H7 (cell line): ENCODE results near the gene ELF1. TPM values are rescaled to one million over a fixed set of nuclear protein-coding genes. Genes with fewer than 3 reads are reported as not detected.
"Not testable (repeated sequence)": the region's sequence is repeated elsewhere in the genome, so short reads cannot be mapped to it uniquely, and the experiment has no call there.

Experiments used
- DNase-seq: peaks from one replicate; pipeline ENCODE4 v3.0.0; 2012
- H3K27me3 ChIP-seq: 2 replicates; pipeline ENCODE4 v1.6.0; 2011; ENCODE audit warnings: mild to moderate bottlenecking, low read length; ENCODE audit not compliant: control insufficient read depth, insufficient read depth
- H3K36me3 ChIP-seq: replicated peaks from 2 replicates; pipeline ENCODE4 v1.5.1; 2011; ENCODE audit warnings: low read length; ENCODE audit not compliant: control insufficient read depth, insufficient read depth
- H3K4me3 ChIP-seq: 2 replicates; pipeline ENCODE4 v1.5.1; 2011; ENCODE audit warnings: low read depth, mild to moderate bottlenecking, control low read depth, low read length, moderate library complexity; ENCODE audit not compliant: insufficient read depth
- total RNA-seq: library from RNA; depleted of rRNA; stranded (reverse); fragments of >200 nt; shearing (Covaris generic); gene quantifications from 2 replicates; pipeline ENCODE4 v1.2.3, GENCODE V29; 2014

Gene ELF1
- total RNA-seq, 1 experiment from 2014 or later: 18.6 TPM

DNA sequence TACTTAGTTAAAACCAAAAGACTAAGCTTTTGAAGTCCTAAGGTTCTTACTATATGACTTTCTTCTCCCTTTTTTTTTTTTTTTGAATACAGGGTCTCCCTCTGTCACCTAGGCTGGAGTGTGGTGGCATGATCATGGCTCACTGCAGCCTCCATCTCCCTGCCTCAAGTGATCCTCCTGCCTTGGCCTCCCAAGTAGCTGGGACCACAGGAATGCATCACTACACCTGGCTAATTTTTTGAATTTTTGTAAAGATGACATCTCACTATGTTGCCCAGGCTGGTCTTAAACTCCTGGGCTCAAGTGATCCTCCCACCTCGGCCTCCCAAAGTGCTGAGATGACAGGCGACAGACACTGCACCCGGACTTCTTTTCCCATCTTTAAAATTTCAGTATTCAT, 89.2 kb downstream of the ELF1 start:
- H3K27me3 ChIP-seq, H3K36me3 ChIP-seq: not testable (repeated sequence)

GRCh38 chr13:40928980-40929379, 90.1 kb downstream of the ELF1 start:
- Histone ChIP-seq H3K36me3 (no peaks in the 10 kb centered on the region; the same call in 1 of the 2 replicates), H3K27me3 (no peaks in the 10 kb centered on the region), H3K4me3 (no peak overlapping the region)
- DNase-seq: no peak

More for the DNA sequence above, 89.2 kb downstream of the ELF1 start:
- DNase-seq, H3K4me3 ChIP-seq: not testable (repeated sequence)

GRCh38 chr13:40927929-40928328, 91.2 kb downstream of the ELF1 start:
- DNase-seq: no peak
- Histone ChIP-seq H3K27me3 (no peaks in the 10 kb centered on the region), H3K36me3 (no peaks in the 10 kb centered on the region), H3K4me3 (no peak overlapping the region)

DNA sequence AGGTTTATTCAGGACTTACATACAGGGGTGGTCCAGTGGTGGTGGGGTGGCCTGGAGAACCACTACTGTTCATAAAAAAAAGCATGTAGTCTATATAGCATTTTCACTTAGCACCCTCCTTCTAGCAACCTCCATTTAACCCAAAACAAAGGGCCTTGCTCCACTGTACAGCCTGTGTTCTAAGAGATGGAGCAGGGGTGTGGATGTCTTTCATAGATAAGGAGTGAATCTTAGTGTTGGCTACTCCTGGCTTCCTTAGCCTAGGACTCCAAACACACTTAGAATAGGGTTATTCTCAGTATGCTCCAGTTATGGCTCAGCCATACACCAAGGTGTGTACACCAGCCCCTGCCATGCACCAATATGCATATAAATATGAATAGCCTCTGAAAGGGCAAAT, 95.2 kb downstream of the ELF1 start:
- no peaks in the 10 kb centered on the region for H3K36me3 ChIP-seq
- DNase-seq: no peak
- no peaks in the 10 kb centered on the region for H3K27me3 ChIP-seq
- no peak overlapping the region for H3K4me3 ChIP-seq

DNA sequence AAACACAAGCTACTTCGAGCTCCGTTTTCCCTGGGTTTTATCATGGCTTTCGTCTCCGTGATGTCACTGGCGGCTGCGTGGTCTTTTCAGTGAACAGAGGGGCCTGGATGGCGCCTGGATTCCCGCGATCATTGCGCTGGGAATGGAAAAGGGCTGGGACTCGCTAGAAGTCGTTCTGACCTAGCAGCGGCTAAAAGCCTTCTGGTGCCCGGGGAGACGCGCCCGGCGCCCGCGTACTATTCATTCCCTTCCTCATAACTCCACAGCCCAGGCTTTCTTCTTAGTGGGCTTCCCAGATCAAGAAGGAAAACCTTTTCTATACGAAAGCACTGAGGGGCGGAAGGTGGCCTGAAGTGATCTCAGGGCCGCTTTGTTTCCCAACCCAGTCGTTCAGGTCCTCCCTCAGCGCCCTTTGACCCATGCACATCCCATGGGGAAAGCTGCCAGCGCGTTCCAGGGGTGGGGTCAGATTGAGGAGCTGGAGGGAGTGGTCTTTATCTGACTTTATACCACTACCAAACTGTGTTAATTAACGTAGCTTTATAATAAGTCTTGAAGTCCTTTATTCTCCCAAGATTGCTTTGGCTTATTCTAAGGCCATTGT, 96.6 kb downstream of the ELF1 start:
- peak; percentile 32 for DNase-seq
- H3K4me3 ChIP-seq: no peak overlapping the region
- H3K36me3 ChIP-seq: no peaks in the 10 kb centered on the region
- no peaks in the 10 kb centered on the region for H3K27me3 ChIP-seq

- H3K27me3 ChIP-seq: no peaks in the 10 kb centered on the region
- peak overlapping the region; percentile 56 for H3K4me3 ChIP-seq
- H3K36me3 ChIP-seq: no peaks in the 10 kb centered on the region
- no peak for DNase-seq
Measured at GRCh38 chr13:40920826-40921225, 98.3 kb downstream of the ELF1 start.

DNA sequence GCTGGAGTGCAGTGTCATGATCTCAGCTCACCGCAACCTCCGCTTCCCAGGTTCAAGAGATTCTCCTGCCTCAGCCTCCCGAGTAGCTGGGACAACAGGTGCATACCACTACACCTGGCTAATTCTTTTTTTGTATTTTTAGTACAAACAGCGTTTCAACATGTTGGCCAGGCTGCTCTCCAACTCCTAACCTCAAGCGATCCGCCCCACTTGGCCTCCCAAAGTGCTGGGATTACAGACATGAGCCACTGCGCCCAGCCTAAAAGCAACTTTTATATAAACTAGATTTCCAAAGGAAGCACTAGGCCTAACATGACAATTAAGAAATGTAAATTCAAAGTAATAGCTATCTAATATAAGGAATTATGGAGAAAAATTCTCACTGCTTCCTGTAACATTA, 99.2 kb downstream of the ELF1 start:
- not testable (repeated sequence) for DNase-seq, H3K27me3 ChIP-seq, H3K4me3 ChIP-seq, H3K36me3 ChIP-seq

DNA sequence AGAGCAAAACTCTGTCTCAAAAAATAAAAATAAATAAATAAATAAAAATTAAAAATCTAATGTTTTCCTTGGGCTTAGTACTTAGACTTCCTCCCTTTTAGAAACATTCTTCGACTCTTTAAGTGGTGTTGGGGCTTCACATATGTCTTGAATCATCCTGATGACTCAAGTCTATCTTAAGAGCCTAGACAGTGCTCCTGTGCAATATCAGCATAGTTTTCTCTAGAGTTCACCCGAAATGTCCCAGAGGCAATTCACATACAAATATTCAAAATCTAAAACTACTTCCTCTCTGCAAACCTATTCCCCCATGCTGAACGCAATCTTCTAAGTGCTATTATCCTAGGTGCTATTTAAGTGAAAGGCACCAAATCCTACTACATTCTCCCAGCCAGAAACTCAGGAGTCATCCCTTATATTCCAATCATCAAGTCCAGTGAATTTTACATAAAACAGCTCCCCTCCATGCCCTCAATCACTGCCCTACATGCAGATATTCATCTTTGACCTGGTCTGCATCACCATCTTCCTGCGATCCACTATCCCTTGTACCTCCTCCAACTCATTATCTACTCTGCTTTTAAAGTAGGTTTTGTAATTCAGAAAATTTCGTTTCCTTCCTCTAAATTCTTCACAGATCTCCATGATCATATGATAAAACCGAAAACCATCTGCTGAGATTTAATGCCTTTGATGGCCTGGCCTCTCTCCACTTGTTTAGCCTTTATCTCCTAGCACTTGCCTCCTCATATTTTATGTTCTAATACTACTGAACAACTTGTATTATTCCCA, 102.7 kb downstream of the ELF1 start:
- no peak overlapping the region for H3K4me3 ChIP-seq
- H3K27me3 ChIP-seq: no peaks in the 10 kb centered on the region
- H3K36me3 ChIP-seq: no peaks in the 10 kb centered on the region
- DNase-seq: no peak

- H3K27me3 ChIP-seq, H3K4me3 ChIP-seq, H3K36me3 ChIP-seq, DNase-seq: not testable (repeated sequence)
Measured at GRCh38 chr13:40914863-40915262, 104.3 kb downstream of the ELF1 start.

- no peak for DNase-seq
- Histone ChIP-seq H3K36me3 (no peaks in the 10 kb centered on the region), H3K27me3 (no peaks in the 10 kb centered on the region), H3K4me3 (no peak overlapping the region)
Measured at GRCh38 chr13:40911341-40911740, 107.8 kb downstream of the ELF1 start.

DNA sequence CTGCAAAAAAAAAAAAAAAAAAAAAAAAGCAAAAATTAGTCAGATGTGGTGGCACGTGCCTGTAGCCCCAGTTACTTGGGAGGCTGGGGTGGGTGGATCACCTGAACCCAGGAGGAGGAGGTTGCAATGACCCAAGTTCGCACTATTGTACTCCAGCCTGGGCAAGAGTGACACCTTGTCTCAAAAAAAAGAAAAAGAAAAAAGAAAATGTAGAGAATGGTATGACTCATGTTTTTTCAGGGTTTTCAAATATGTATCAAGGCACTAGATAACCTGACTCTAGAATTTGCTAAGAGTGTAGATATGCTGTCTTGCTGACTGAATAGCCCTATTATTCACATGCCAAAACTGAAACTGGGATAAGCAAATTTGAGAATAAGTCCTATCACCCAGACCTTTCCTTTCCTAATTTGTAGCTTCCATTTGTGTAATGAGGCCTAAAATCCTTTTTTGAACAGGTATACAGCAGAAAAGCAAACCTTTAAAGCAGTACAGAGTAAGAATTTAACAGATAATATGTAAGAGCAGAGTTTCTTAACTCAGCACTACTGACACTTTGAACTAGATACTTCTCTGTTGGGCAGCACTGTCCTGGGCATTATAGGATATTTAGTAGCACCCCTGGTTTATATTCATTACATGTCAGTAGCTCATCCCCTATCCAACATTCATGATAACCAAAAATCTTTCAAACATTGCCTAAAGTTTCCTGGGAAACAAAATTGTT, 108.6 kb downstream of the ELF1 start:
- no peak overlapping the region for H3K4me3 ChIP-seq
- H3K36me3 ChIP-seq: no peaks in the 10 kb centered on the region
- DNase-seq: no peak
- no peaks in the 10 kb centered on the region for H3K27me3 ChIP-seq

DNA sequence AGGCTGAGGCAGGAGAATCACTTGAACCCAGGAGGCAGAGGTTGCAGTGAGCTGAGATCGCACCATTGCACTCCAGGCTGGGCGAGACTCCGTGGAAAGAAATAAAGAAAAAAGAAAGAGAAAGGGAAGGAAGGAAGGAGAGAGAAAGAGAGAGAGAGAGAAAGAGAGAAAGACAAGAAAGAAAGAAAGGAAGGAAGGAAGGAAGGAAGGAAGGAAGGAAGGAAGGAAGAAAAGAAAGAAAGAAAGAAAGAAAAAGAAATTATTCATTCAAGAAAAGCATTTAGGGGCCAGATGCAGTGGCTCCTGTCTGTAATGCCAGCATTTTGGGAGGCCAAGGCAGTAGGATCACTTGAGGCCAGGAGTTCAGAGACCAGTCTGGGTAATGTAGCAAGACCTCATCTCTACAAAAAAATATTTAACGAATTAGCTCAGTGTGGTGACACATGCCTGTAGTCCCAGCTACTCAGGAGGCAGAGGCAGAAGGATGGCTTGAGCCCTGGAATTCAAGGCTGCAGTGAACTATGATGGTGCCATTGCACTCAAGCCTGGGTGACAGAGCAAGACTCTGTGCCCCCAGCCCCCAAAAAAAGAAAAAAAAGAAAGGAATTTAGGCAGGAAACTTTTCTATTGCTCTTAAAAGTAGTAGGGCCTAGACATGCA, 109.4 kb downstream of the ELF1 start:
- H3K4me3 ChIP-seq, H3K27me3 ChIP-seq, H3K36me3 ChIP-seq, DNase-seq: not testable (repeated sequence)

- Histone ChIP-seq H3K36me3 (no peaks in the 10 kb centered on the region), H3K4me3 (no peak overlapping the region), H3K27me3 (no peaks in the 10 kb centered on the region)
- no peak for DNase-seq
Measured at GRCh38 chr13:40908546-40908945, 110.6 kb downstream of the ELF1 start.

DNA sequence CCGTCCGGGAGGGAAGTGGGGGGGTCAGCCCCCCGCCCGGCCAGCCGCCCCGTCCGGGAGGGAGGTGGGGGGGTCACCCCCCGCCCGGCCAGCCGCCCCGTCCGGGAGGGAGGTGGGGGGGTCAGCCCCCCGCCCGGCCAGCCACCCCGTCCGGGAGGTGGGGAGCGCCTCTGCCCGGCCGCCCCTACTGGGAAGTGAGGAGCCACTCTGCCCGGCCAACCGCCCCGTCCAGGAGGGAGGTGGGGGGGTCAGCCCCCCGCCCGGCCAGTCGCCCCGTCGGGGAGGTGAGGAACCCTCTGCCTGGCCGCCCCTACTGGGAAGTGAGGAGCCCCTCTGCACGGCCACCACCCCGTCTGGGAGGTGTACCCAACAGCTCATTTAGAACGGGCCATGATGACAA, 118.1 kb downstream of the ELF1 start:
- DNase-seq, H3K4me3 ChIP-seq, H3K27me3 ChIP-seq, H3K36me3 ChIP-seq: not testable (repeated sequence)
